Tibial nerve (tissue), 4 donors: Measurements from ENCODE around the gene SBK1. TPM values are rescaled to one million over a fixed set of nuclear protein-coding genes. Genes with fewer than 3 reads are reported as not detected.

ENCODE experiments used
- DNase-seq, 2 donors: peaks; one replicate each; pipeline ENCODE4 v3.0.0-alpha.2; 2019; ENCODE audit warnings: low spot score in 2 of 2
- H3K27ac ChIP-seq, 4 donors: fragments of 200-600 bp; sonication (generic) in 3 of 4; one replicate each; pipeline ENCODE4 v1.5.1; 2017 to 2019; ENCODE audit warnings: mild to moderate bottlenecking in 1 of 4
- H3K27me3 ChIP-seq, 2 donors: fragments of 200-600 bp; sonication (generic) in 1 of 2; one replicate each; pipeline versions ENCODE4 v1.5.1 to v1.6.0; 2017 to 2019
- H3K36me3 ChIP-seq, 3 donors: fragments of 200-600 bp; sonication (generic); one replicate each; pipeline ENCODE4 v1.5.1; 2018 to 2019
- H3K4me1 ChIP-seq, 4 donors: fragments of 200-600 bp; sonication (generic) in 3 of 4; one replicate each; pipeline ENCODE4 v1.5.1; 2017 to 2019
- H3K4me3 ChIP-seq, 4 donors: fragments of 200-600 bp; sonication (generic) in 3 of 4; one replicate each; pipeline ENCODE4 v1.5.1; 2017 to 2019; ENCODE audit warnings: mild to moderate bottlenecking in 1 of 4, moderate library complexity in 1 of 4
- H3K9me3 ChIP-seq, 4 donors: fragments of 200-600 bp; sonication (generic) in 3 of 4; one replicate each; pipeline ENCODE4 v1.5.1; 2017 to 2019
- EP300 ChIP-seq, 2 donors: sonication (generic); formaldehyde crosslinking; IDR thresholded peaks; one replicate each; pipeline ENCODE4 v1.6.1; 2017; ENCODE audit warnings: antibody characterized with exemption in 2 of 2, mild to moderate bottlenecking in 1 of 2
- POLR2A ChIP-seq, 2 donors: fragments of 450-650 bp; IDR thresholded peaks; one replicate each; pipeline ENCODE4 v1.6.1; 2017; ENCODE audit warnings: antibody characterized with exemption in 2 of 2, mild to moderate bottlenecking in 2 of 2, moderate library complexity in 2 of 2
- WGBS, 2 donors: methylation state at CpG; one replicate each; pipeline ENCODE4 v1.1.5; 2018; 5-methylcytosine and 5-hydroxymethylcytosine counted together
- total RNA-seq, 4 donors: library from RNA; depleted of rRNA; stranded (reverse); fragments of >200 nt; gene quantifications; one replicate each; pipeline ENCODE4 v1.1.0, GENCODE V29; 2016
- TF ChIP-seq, protein P1 (sequence below), 5 experiments: fragments of 200-600 bp in 3 of 5; fragments of 450-650 bp in 2 of 5; sonication (generic) in 3 of 5; IDR thresholded peaks; one replicate each; pipeline ENCODE4 v1.5.1; 2016 to 2019; ENCODE audit warnings: antibody characterized with exemption in 5 of 5, mild to moderate bottlenecking in 3 of 5, moderate library complexity in 2 of 5

SBK1 gene
- total RNA-seq, 4 donors from 2014 or later = 0.22 to 0.30 TPM; not detected in 2

DNA sequence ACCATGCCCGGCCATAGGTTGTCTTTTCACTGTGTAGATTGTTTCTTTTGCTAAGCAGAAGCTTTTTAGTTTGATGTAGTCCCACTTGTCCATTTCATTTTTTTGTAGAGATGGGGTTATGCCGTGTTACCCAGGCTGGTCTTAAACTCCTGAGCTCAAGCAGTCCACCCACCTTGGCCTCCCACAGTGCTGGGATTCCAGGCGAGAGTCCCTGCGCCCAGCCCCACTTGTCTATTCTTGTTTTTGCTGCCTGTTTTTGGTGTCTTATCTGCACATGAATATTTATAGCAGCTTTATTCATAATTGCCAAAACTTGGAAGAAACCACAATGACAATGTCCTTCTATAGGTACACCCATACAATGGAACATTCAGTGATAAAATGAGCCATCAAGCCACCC lies 18.8 kb upstream of the SBK1 start:
- no peaks in the 10 kb centered on the region for H3K36me3 ChIP-seq
- peaks cover 0 to 10% (median 0%) of the 10 kb centered on the region in 4 donors for H3K4me1 ChIP-seq
- no peak overlapping the region for H3K27ac ChIP-seq
- DNase-seq = no peak
- WGBS, 2 donors = 68 to 69% methylated on average over 4 of the region's 4 CpGs
- peaks cover 0 to 14% (median 0%) of the 10 kb centered on the region in 4 donors for H3K9me3 ChIP-seq
- no peak overlapping the region for H3K4me3 ChIP-seq
- no peak for TF ChIP-seq EP300 (IDR thresholded peaks at IDR 0.05)
- TF ChIP-seq, protein P1, sequence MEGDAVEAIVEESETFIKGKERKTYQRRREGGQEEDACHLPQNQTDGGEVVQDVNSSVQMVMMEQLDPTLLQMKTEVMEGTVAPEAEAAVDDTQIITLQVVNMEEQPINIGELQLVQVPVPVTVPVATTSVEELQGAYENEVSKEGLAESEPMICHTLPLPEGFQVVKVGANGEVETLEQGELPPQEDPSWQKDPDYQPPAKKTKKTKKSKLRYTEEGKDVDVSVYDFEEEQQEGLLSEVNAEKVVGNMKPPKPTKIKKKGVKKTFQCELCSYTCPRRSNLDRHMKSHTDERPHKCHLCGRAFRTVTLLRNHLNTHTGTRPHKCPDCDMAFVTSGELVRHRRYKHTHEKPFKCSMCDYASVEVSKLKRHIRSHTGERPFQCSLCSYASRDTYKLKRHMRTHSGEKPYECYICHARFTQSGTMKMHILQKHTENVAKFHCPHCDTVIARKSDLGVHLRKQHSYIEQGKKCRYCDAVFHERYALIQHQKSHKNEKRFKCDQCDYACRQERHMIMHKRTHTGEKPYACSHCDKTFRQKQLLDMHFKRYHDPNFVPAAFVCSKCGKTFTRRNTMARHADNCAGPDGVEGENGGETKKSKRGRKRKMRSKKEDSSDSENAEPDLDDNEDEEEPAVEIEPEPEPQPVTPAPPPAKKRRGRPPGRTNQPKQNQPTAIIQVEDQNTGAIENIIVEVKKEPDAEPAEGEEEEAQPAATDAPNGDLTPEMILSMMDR (IDR thresholded peaks at IDR 0.05) = no peak
- no peak for TF ChIP-seq POLR2A (IDR thresholded peaks at IDR 0.05)
- H3K27me3 ChIP-seq = peaks cover 0 to 46% of the 10 kb centered on the region in 2 donors

GRCh38 chr16:28274676-28275075 lies 17.6 kb upstream of the SBK1 start:
- TF ChIP-seq, protein P1 (IDR thresholded peaks at IDR 0.05) = no peak

DNA sequence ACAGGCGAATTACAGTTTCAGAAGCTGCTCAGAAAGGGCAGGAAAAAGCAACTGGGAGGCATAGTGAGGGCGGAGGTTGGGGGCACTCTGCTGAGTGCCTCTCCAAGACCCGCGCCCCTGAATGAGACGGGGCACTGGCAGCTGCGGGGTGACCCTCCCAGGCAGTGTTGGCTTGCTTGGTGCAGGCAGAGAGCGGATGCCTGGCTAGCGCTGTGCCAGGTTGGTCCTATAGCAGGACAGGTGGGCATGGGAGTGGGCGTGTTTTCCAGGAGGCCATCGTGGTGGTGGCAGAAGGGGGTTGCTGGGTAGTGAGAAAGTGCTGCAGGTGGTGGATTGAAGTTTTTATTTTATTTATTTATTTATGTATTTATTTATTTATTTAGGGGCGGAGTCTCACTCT lies 16.0 kb upstream of the SBK1 start:
- WGBS, 2 donors = 77% methylated on average over 11 of the region's 11 CpGs

More at GRCh38 chr16:28274676-28275075, 17.6 kb upstream of the SBK1 start:
- Histone ChIP-seq H3K9me3 (peaks cover 0 to 14% (median 0%) of the 10 kb centered on the region in 4 donors), H3K27ac (no peak overlapping the region), H3K4me1 (peaks cover 0 to 10% (median 0%) of the 10 kb centered on the region in 4 donors), H3K36me3 (no peaks in the 10 kb centered on the region), H3K27me3 (peaks cover 0 to 48% of the 10 kb centered on the region in 2 donors), H3K4me3 (no peak overlapping the region)
- no peak for DNase-seq
- WGBS, 2 donors = 67 to 73% methylated on average over 5 of the region's 5 CpGs

DNA sequence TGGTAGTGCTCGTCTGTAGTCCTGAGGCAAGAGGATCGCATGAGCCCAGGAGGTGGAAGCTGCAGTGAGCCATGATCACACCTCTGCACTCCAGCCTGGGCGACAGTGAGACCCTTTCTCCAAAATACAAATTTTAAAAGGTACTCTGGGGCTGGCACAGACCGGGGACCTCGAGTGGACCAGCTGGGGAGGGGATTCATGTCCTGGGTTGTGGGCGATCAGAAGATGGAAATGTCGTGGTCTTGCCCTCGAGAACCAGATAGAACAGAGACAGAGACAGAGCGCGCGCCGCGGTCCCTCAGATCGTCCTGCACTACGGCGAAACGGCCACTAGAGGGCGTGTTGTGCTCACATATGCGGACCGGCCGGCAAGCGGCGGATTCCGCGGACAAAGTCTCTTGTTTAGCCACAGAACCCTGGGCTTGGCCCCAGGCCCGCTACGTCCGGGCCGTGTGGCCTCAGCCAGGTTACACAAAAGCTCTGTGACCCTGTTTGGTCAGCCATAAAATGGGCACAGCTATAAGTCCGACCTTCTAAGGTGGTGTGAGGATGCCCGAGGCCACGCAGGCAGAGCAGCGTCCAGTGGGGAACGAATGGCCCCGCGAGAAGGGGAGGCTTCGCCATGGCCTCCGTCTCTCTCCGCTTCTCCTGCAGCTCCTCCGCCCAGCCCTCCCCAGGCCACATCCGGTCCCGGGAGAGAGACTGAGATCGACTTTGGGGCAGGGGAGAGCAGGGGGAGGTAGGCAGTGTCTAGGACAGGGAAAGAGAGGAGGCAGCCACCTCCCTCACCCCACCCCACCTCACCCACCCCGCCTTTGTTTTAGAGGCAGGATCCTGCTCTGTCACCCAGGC lies 14.6 kb upstream of the SBK1 start:
- Histone ChIP-seq H3K27ac (no peak overlapping the region), H3K9me3 (no peaks in the 10 kb centered on the region), H3K27me3 (peaks cover 0 to 48% of the 10 kb centered on the region in 2 donors), H3K4me3 (peak overlapping the region in 3 of 4 donors; percentile 10 to 44 (median 28)), H3K36me3 (no peaks in the 10 kb centered on the region), H3K4me1 (peaks cover 0 to 10% (median 0%) of the 10 kb centered on the region in 4 donors)
- 4 to 5% methylated on average over 38 to 39 of the region's 44 CpGs for WGBS, 2 donors
- TF ChIP-seq POLR2A (IDR thresholded peaks at IDR 0.05) = no peak
- TF ChIP-seq, protein P1 (IDR thresholded peaks at IDR 0.05) = peak; percentile 93 to 95 (median 94)
- TF ChIP-seq EP300 (IDR thresholded peaks at IDR 0.05) = no peak
- peak; percentile 83 to 92 for DNase-seq

More for the DNA sequence above, 16.0 kb upstream of the SBK1 start:
- Histone ChIP-seq H3K36me3 (no peaks in the 10 kb centered on the region), H3K27me3 (peaks cover 0 to 48% of the 10 kb centered on the region in 2 donors), H3K27ac (no peak overlapping the region), H3K4me3 (no peak overlapping the region), H3K4me1 (peaks cover 0 to 10% (median 0%) of the 10 kb centered on the region in 4 donors), H3K9me3 (peaks cover 0 to 5% (median 0%) of the 10 kb centered on the region in 4 donors)
- no peak for DNase-seq
- TF ChIP-seq, protein P1 (IDR thresholded peaks at IDR 0.05) = no peak
- no peak for TF ChIP-seq EP300 (IDR thresholded peaks at IDR 0.05)
- TF ChIP-seq POLR2A (IDR thresholded peaks at IDR 0.05) = no peak

- Histone ChIP-seq H3K36me3 (no peaks in the 10 kb centered on the region), H3K9me3 (no peaks in the 10 kb centered on the region), H3K27me3 (peaks cover 0 to 39% of the 10 kb centered on the region in 2 donors), H3K4me3 (no peak overlapping the region), H3K4me1 (peaks cover 0 to 10% (median 0%) of the 10 kb centered on the region in 4 donors), H3K27ac (no peak overlapping the region)
- 91 to 94% methylated on average over 6 of the region's 6 CpGs for WGBS, 2 donors
- no peak for DNase-seq
- no peak for TF ChIP-seq EP300 (IDR thresholded peaks at IDR 0.05)
- TF ChIP-seq POLR2A (IDR thresholded peaks at IDR 0.05) = no peak
- TF ChIP-seq, protein P1 (IDR thresholded peaks at IDR 0.05) = no peak
Measured at GRCh38 chr16:28279006-28279405, 13.3 kb upstream of the SBK1 start.
